Endodermal cell (in vitro differentiated cells): Measurements from ENCODE around the gene RBM12. TPM values are rescaled to one million over a fixed set of nuclear protein-coding genes. Genes with fewer than 3 reads are reported as not detected.

Source experiments
- DNase-seq: peaks from one replicate; pipeline ENCODE4 v3.0.0-alpha.2; 2017
- H3K27ac ChIP-seq: 2 replicates; pipeline ENCODE4 v1.5.1; 2013; ENCODE audit warnings: mild to moderate bottlenecking, low read depth, low read length, moderate library complexity
- H3K27me3 ChIP-seq: 2 replicates; pipeline ENCODE4 v1.6.1; 2013; ENCODE audit warnings: mild to moderate bottlenecking, low read length, moderate library complexity; ENCODE audit not compliant: insufficient read depth, control insufficient read depth, poor library complexity, severe bottlenecking
- H3K36me3 ChIP-seq: 2 replicates; pipeline ENCODE4 v1.7.0; 2013; ENCODE audit warnings: mild to moderate bottlenecking, low read length, moderate library complexity; ENCODE audit not compliant: control insufficient read depth, insufficient read depth
- H3K4me1 ChIP-seq: one replicate; pipeline ENCODE4 v1.7.0; 2013; ENCODE audit warnings: low read length; ENCODE audit not compliant: control insufficient read depth, insufficient read depth
- H3K4me3 ChIP-seq: 2 replicates; pipeline ENCODE4 v1.5.1; 2013; ENCODE audit warnings: mild to moderate bottlenecking, low read length, moderate library complexity
- H3K9ac ChIP-seq: 2 replicates; pipeline ENCODE4 v1.6.1; 2013; ENCODE audit warnings: mild to moderate bottlenecking, low read length, moderate library complexity; ENCODE audit not compliant: poor library complexity, severe bottlenecking; ENCODE audit errors: extremely low read depth
- H3K9me3 ChIP-seq: 2 replicates; pipeline ENCODE4 v1.6.1; 2013; ENCODE audit warnings: mild to moderate bottlenecking, low read length, moderate library complexity; ENCODE audit not compliant: control insufficient read depth
- H3K27ac Mint-ChIP-seq: 2 replicates; pipeline ENCODE4 v1.8.0; 2020; ENCODE audit warnings: mixed read lengths
- H3K27me3 Mint-ChIP-seq: 2 replicates; pipeline ENCODE4 v1.8.0; 2021; ENCODE audit warnings: mild to moderate bottlenecking, mixed read lengths; ENCODE audit not compliant: insufficient read depth
- H3K36me3 Mint-ChIP-seq: 2 replicates; pipeline ENCODE4 v1.8.0; 2020; ENCODE audit warnings: low read depth, mixed read lengths
- H3K4me1 Mint-ChIP-seq: 2 replicates; pipeline ENCODE4 v1.8.0; 2020; ENCODE audit warnings: mixed read lengths
- H3K4me3 Mint-ChIP-seq: 2 replicates; pipeline ENCODE4 v1.8.0; 2020; ENCODE audit warnings: mild to moderate bottlenecking, moderate library complexity, mixed read lengths
- H3K9me3 Mint-ChIP-seq: 2 replicates; pipeline ENCODE4 v1.8.0; 2020; ENCODE audit warnings: mild to moderate bottlenecking, mixed read lengths
- WGBS, 2 experiments: methylation state at CpG; one replicate each; pipeline versions ENCODE4 v1.1.5 to v1.1.7; 2013; ENCODE audit warnings: missing lambda C conversion rate in 2 of 2, mixed read lengths in 1 of 2; ENCODE audit not compliant: insufficient coverage in 1 of 2, insufficient read length in 1 of 2; 5-methylcytosine and 5-hydroxymethylcytosine counted together
- total RNA-seq, 2 donors: library from RNA; stranded (reverse); fragmentation: NEBNext Ultra II Directional in 1 of 2; extraction: Animal tissue kit (Norgen Biotek cat#: 25700) in 1 of 2; gene quantifications; 2 replicates in 1 of 2; 3 replicates in 1 of 2; pipeline ENCODE4 v1.2.1, GENCODE V29; 2021
- TF ChIP-seq, protein P1 (sequence below): fragments of 200-600 bp; sonication (generic); conservative IDR thresholded peaks from 2 replicates; pipeline ENCODE4 v1.5.0; 2021; ENCODE audit warnings: antibody characterized with exemption, mild to moderate bottlenecking

The RBM12 gene
- total RNA-seq, 2 donors from 2014 or later = 106 to 158 TPM

DNA sequence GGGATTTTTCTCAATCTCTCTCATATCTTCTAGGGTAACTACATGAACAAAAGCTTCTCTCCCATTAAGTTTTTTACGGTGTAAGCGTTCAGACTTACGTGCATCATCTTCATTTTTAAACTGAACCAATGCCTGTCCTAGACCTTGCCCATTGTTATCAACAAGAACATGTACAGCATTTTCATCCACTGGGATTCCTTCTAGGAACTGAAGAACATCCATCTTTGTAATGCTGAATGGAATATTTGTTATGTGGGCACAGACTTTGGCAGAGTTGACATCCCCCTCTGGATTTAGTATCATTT, 11.3 kb downstream of the RBM12 start:
- H3K4me3 Mint-ChIP-seq = no peak overlapping the region
- 98 to 100% methylated on average over 3 of the region's 3 CpGs for WGBS, 2 experiments
- no peaks in the 10 kb centered on the region for H3K27me3 Mint-ChIP-seq
- Histone ChIP-seq H3K9me3 (no peaks in the 10 kb centered on the region), H3K27ac (no peak overlapping the region), H3K36me3 (peaks cover 72% of the 10 kb centered on the region), H3K4me3 (no peak overlapping the region), H3K27me3 (no peaks in the 10 kb centered on the region), H3K4me1 (no peaks in the 10 kb centered on the region), H3K9ac (no peak overlapping the region)
- no peaks in the 10 kb centered on the region for H3K9me3 Mint-ChIP-seq
- no peak overlapping the region for H3K27ac Mint-ChIP-seq
- H3K36me3 Mint-ChIP-seq = peaks cover 22% of the 10 kb centered on the region
- TF ChIP-seq, protein P1, sequence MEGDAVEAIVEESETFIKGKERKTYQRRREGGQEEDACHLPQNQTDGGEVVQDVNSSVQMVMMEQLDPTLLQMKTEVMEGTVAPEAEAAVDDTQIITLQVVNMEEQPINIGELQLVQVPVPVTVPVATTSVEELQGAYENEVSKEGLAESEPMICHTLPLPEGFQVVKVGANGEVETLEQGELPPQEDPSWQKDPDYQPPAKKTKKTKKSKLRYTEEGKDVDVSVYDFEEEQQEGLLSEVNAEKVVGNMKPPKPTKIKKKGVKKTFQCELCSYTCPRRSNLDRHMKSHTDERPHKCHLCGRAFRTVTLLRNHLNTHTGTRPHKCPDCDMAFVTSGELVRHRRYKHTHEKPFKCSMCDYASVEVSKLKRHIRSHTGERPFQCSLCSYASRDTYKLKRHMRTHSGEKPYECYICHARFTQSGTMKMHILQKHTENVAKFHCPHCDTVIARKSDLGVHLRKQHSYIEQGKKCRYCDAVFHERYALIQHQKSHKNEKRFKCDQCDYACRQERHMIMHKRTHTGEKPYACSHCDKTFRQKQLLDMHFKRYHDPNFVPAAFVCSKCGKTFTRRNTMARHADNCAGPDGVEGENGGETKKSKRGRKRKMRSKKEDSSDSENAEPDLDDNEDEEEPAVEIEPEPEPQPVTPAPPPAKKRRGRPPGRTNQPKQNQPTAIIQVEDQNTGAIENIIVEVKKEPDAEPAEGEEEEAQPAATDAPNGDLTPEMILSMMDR = no peak
- no peak for DNase-seq
- H3K4me1 Mint-ChIP-seq = peaks cover 5% of the 10 kb centered on the region

DNA sequence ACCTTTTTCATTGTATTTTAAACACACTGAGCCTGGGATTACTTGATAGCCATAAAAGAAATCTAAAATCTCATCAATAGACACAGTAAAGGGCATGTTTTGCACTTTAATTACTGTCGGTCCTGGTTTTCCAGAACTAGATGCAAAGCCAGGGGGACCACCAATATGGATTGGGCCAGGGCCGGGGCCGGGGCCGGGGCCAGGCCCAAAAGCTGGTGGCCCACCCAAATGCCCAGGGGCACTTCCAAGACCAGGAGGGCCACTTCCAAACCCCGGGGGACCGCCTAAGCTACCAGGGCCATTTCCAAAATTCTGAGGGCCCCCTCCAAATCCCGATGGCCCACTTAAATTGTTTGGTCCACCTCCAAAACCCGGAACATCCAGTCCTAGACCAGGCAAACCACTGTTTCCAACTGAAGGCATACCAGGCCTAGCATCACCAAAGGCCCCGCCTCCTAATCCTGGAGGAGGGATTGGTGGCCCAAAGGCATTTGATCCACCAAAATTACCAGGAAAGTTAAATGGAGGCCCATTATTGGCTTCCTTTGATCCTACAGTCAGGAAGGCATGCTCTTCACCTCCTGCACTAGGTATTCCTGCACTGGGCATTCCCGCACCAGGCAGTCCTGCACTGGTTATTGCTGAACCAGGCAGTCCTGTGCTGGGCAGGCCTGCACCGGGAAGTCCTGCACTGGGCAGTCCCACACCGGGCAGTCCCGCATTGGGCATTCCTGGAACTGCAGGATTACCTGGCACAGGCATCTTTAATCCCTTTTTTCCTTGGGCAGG, 11.9 kb downstream of the RBM12 start:
- H3K4me1 Mint-ChIP-seq = peaks cover 5% of the 10 kb centered on the region
- Histone ChIP-seq H3K9me3 (no peaks in the 10 kb centered on the region), H3K36me3 (peaks cover 78% of the 10 kb centered on the region), H3K9ac (no peak overlapping the region), H3K27me3 (no peaks in the 10 kb centered on the region), H3K27ac (no peak overlapping the region), H3K4me1 (no peaks in the 10 kb centered on the region), H3K4me3 (no peak overlapping the region)
- TF ChIP-seq, protein P1 = no peak
- H3K27me3 Mint-ChIP-seq = no peaks in the 10 kb centered on the region
- no peaks in the 10 kb centered on the region for H3K9me3 Mint-ChIP-seq
- peaks cover 23% of the 10 kb centered on the region for H3K36me3 Mint-ChIP-seq
- H3K27ac Mint-ChIP-seq = no peak overlapping the region
- 94 to 96% methylated on average over 11 to 13 of the region's 13 CpGs for WGBS, 2 experiments
- no peak overlapping the region for H3K4me3 Mint-ChIP-seq
- DNase-seq = no peak

DNA sequence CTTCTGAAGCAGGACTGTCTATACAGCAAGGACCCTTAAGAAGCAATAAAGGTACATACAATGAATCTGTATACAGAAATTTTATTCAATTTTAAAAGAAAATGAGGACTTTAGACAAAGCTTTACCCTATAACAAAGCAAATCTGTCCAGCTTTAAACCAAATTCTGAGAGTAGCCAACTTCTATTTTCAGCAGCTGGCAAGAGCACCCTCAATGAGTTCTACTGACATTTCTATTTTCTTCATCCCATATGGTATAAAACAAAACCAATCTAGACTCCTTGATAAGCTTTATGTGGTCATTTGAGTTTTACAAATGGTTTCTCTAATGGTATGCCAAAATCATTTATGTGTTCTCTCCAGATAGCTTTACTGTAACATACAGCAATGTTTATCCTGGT, 12.7 kb downstream of the RBM12 start:
- Histone ChIP-seq H3K27me3 (no peaks in the 10 kb centered on the region), H3K9me3 (no peaks in the 10 kb centered on the region), H3K36me3 (peaks cover 71% of the 10 kb centered on the region), H3K4me1 (no peaks in the 10 kb centered on the region), H3K4me3 (no peak overlapping the region), H3K9ac (no peak overlapping the region), H3K27ac (no peak overlapping the region)
- H3K4me3 Mint-ChIP-seq = no peak overlapping the region
- no peak overlapping the region for H3K27ac Mint-ChIP-seq
- DNase-seq = no peak
- H3K36me3 Mint-ChIP-seq = peaks cover 22% of the 10 kb centered on the region
- H3K27me3 Mint-ChIP-seq = no peaks in the 10 kb centered on the region
- TF ChIP-seq, protein P1 = no peak
- H3K9me3 Mint-ChIP-seq = no peaks in the 10 kb centered on the region
- H3K4me1 Mint-ChIP-seq = peaks cover 5% of the 10 kb centered on the region
